Bronchial epithelial cell (primary cell): ENCODE data around the gene FTO. TPM values are rescaled to one million over a fixed set of nuclear protein-coding genes. Genes with fewer than 3 reads are reported as not detected.
A peak's percentile ranks its signal among the peaks of the same experiment; 100 is the strongest.

Experiments used
- DNase-seq: peaks from one replicate; pipeline ENCODE4 v3.0.0-alpha.2; 2010; ENCODE audit warnings: low read depth
- FAIRE-seq: peaks from 2 replicates; lab custom pipeline; 2011; peaks lifted over from hg19 to GRCh38; lab: Jason Lieb, UNC
- H3K27me3 ChIP-seq: 2 replicates; pipeline ENCODE4 v1.5.1; 2011; ENCODE audit warnings: low read length; ENCODE audit not compliant: control insufficient read depth, insufficient read depth
- H3K36me3 ChIP-seq: 2 replicates; pipeline ENCODE4 v1.5.1; 2011; ENCODE audit warnings: low read length; ENCODE audit not compliant: control insufficient read depth, insufficient read depth
- H3K4me3 ChIP-seq: 2 replicates; pipeline ENCODE4 v1.5.1; 2011; ENCODE audit warnings: mild to moderate bottlenecking, low read depth, low read length, control low read depth
- CTCF ChIP-seq: IDR thresholded peaks from 2 replicates; pipeline ENCODE4 v1.5.1; 2011; ENCODE audit warnings: mild to moderate bottlenecking, moderate library complexity, low read length, control low read depth, inconsistent platforms; ENCODE audit not compliant: insufficient read depth, severe bottlenecking
- total RNA-seq: library from RNA; depleted of rRNA; stranded (reverse); fragments of >200 nt; gene quantifications from 2 replicates; pipeline ENCODE4 v1.2.1, GENCODE V29; 2014

FTO gene
- total RNA-seq, 1 donor from 2014 or later, result 41.6 TPM

- no peak for FAIRE-seq
- H3K4me3 ChIP-seq, result no peak overlapping the region
- DNase-seq, result no peak
- no peaks in the 10 kb centered on the region for H3K27me3 ChIP-seq
- H3K36me3 ChIP-seq, result no peaks in the 10 kb centered on the region
- no peak for TF ChIP-seq CTCF
Observed at GRCh38 chr16:53804467-53804866, 100.5 kb downstream of the FTO start.

- TF ChIP-seq CTCF, result no peak
- Histone ChIP-seq H3K4me3 (no peak overlapping the region), H3K27me3 (no peaks in the 10 kb centered on the region), H3K36me3 (no peaks in the 10 kb centered on the region)
- FAIRE-seq, result no peak
- DNase-seq, result no peak
Observed at GRCh38 chr16:53805113-53805512, 101.2 kb downstream of the FTO start.

- TF ChIP-seq CTCF, result no peak
- no peaks in the 10 kb centered on the region for H3K27me3 ChIP-seq
- DNase-seq (no peak), FAIRE-seq (no peak)
- no peaks in the 10 kb centered on the region for H3K36me3 ChIP-seq
- no peak overlapping the region for H3K4me3 ChIP-seq
Observed at GRCh38 chr16:53805752-53806151, 101.8 kb downstream of the FTO start.

GRCh38 chr16:53809088-53809932 is 105.4 kb downstream of the FTO start:
- no peaks in the 10 kb centered on the region for H3K36me3 ChIP-seq
- no peak for FAIRE-seq
- no peak overlapping the region for H3K4me3 ChIP-seq
- peak; percentile 80 for DNase-seq
- no peaks in the 10 kb centered on the region for H3K27me3 ChIP-seq
- no peak for TF ChIP-seq CTCF

GRCh38 chr16:53812914-53813313 is 109.0 kb downstream of the FTO start:
- no peak for TF ChIP-seq CTCF
- FAIRE-seq (no peak), DNase-seq (no peak)
- H3K36me3 ChIP-seq, result no peaks in the 10 kb centered on the region
- no peaks in the 10 kb centered on the region for H3K27me3 ChIP-seq
- H3K4me3 ChIP-seq, result no peak overlapping the region

GRCh38 chr16:53814801-53815200 is 110.8 kb downstream of the FTO start:
- Histone ChIP-seq H3K4me3 (no peak overlapping the region), H3K27me3 (no peaks in the 10 kb centered on the region), H3K36me3 (no peaks in the 10 kb centered on the region)
- no peak for TF ChIP-seq CTCF
- DNase-seq (no peak), FAIRE-seq (no peak)
